COLO829 (cell line): ENCODE data around the gene MSANTD1.

Source experiments
- DNase-seq: peaks from one replicate; pipeline ENCODE4 v3.0.0; 2012; ENCODE audit warnings: low spot score

The MSANTD1 gene

GRCh38 chr4:3303923-3304710 is 55.2 kb downstream of the MSANTD1 start:
- no peak for DNase-seq

DNA sequence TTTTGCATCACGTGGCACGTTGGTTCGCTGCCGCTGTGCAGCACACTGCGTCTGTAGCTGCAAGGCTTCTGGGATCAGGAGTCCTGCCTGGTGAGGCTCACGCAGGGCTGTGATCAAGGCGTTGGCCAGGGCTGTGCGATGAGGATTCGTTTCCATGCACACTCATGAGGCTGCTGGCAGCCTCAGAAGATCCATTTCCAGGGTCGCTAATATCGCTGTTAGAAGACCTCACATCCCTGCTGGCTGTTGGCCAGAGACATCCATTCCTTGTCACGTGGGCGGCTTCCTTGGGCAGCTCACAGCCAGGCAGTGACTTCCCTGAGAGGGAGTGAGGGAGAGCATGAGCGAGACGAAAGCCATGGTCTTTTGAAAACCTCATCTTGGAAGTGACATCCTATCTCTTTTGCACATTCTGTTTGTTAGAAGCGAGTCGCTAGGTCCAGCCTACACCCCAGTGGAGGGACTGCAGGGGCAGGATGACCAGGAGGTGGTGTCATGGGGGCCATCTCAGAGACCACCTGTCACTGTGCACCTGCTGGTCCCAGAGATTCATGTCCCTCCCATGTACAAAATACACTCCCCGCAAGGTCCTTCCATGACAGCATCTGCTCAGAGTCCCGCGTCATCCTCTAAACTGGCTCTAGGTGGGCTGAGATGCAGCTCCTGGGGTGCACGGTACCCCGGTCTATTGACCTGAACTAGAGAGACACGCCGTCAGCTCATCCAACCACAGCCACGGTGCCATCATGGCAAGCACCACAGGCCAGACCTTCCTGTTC is 56.1 kb downstream of the MSANTD1 start:
- DNase-seq = no peak

GRCh38 chr4:3305610-3306371 is 56.8 kb downstream of the MSANTD1 start:
- no peak for DNase-seq
